GM19240 (cell line): Measurements from ENCODE around the gene LAYN.

ENCODE experiments used
- DNase-seq: peaks from one replicate; pipeline ENCODE4 v3.0.0; 2011; ENCODE audit warnings: low spot score; ENCODE audit not compliant: insufficient read length

LAYN gene

GRCh38 chr11:111561791-111562325 lies 21.3 kb downstream of the LAYN start:
- DNase-seq, result no peak

GRCh38 chr11:111562692-111563389 lies 22.3 kb downstream of the LAYN start:
- DNase-seq, result no peak

- peak; percentile 21 for DNase-seq
These were observed 24.7 kb downstream of the LAYN start for GRCh38 chr11:111565114-111565720.

- no peak for DNase-seq
These were observed 25.8 kb downstream of the LAYN start for GRCh38 chr11:111566324-111566723.

- DNase-seq, result no peak
These were observed 29.0 kb downstream of the LAYN start for GRCh38 chr11:111569476-111569875.

GRCh38 chr11:111570796-111571195 lies 30.3 kb downstream of the LAYN start:
- DNase-seq, result no peak

- no peak for DNase-seq
These were observed 31.4 kb downstream of the LAYN start for GRCh38 chr11:111571829-111572501.

- DNase-seq, result no peak
These were observed 32.1 kb downstream of the LAYN start for GRCh38 chr11:111572581-111572980.

- DNase-seq, result no peak
These were observed 33.3 kb downstream of the LAYN start for GRCh38 chr11:111573821-111574249.

- no peak for DNase-seq
These were observed 34.1 kb downstream of the LAYN start for GRCh38 chr11:111574373-111575225.

- no peak for DNase-seq
These were observed 35.2 kb downstream of the LAYN start for GRCh38 chr11:111575740-111576139.

GRCh38 chr11:111577821-111578220 lies 37.3 kb downstream of the LAYN start:
- DNase-seq, result no peak

GRCh38 chr11:111581341-111581740 lies 40.8 kb downstream of the LAYN start:
- no peak for DNase-seq

- DNase-seq, result no peak
These were observed 41.6 kb downstream of the LAYN start for GRCh38 chr11:111582163-111582562.

GRCh38 chr11:111582881-111583280 lies 42.4 kb downstream of the LAYN start:
- DNase-seq, result no peak

GRCh38 chr11:111585371-111585770 lies 44.9 kb downstream of the LAYN start:
- DNase-seq, result no peak

- DNase-seq, result no peak
These were observed 45.9 kb downstream of the LAYN start for GRCh38 chr11:111586388-111586831.

- no peak for DNase-seq
These were observed 48.6 kb downstream of the LAYN start for GRCh38 chr11:111589114-111589513.

- DNase-seq, result no peak
These were observed 49.5 kb downstream of the LAYN start for GRCh38 chr11:111589886-111590499.

- DNase-seq, result no peak
These were observed 50.9 kb downstream of the LAYN start for GRCh38 chr11:111591187-111591960.
